Karpas-422 (cell line): ENCODE measurements around the gene CENPM. TPM values are rescaled to one million over a fixed set of nuclear protein-coding genes. Genes with fewer than 3 reads are reported as not detected.

Experiments used
- DNase-seq: peaks from one replicate; pipeline ENCODE4 v3.0.0-alpha.2; 2015
- H2AFZ ChIP-seq: fragments of 200-600 bp; sonication (generic); 2 replicates; pipeline ENCODE4 v1.6.1; 2014; ENCODE audit warnings: antibody characterized with exemption, low read length, mixed read lengths
- H3K27ac ChIP-seq: fragments of 200-600 bp; sonication (generic); 2 replicates; pipeline ENCODE4 v1.5.1; 2014; ENCODE audit warnings: mild to moderate bottlenecking, low read length, moderate library complexity
- H3K27me3 ChIP-seq: fragments of 200-600 bp; sonication (generic); 2 replicates; pipeline ENCODE4 v1.6.1; 2014; ENCODE audit warnings: low read length, mixed read lengths
- H3K36me3 ChIP-seq: fragments of 200-600 bp; sonication (generic); 2 replicates; pipeline ENCODE4 v1.6.1; 2014; ENCODE audit warnings: low read length, mixed read lengths; ENCODE audit not compliant: insufficient read depth
- H3K4me1 ChIP-seq: fragments of 200-600 bp; sonication (generic); 2 replicates; pipeline ENCODE4 v1.6.1; 2014; ENCODE audit warnings: mild to moderate bottlenecking, low read length, mixed read lengths
- H3K4me2 ChIP-seq: fragments of 200-600 bp; sonication (generic); 2 replicates; pipeline ENCODE4 v1.6.1; 2014; ENCODE audit warnings: low read length, low read depth, mild to moderate bottlenecking; ENCODE audit not compliant: poor library complexity, severe bottlenecking
- H3K4me3 ChIP-seq: fragments of 200-600 bp; sonication (generic); 2 replicates; pipeline ENCODE4 v1.5.1; 2014; ENCODE audit warnings: mild to moderate bottlenecking, antibody characterized with exemption, low read length, mixed read lengths
- H3K79me2 ChIP-seq: fragments of 200-600 bp; sonication (generic); 2 replicates; pipeline ENCODE4 v1.6.1; 2014; ENCODE audit warnings: mild to moderate bottlenecking, low read length, mixed read lengths
- H3K9ac ChIP-seq: fragments of 200-600 bp; sonication (generic); 2 replicates; pipeline ENCODE4 v1.6.0; 2014; ENCODE audit warnings: low read length
- H3K9me2 ChIP-seq: fragments of 200-600 bp; sonication (generic), shearing (Covaris generic); replicated peaks from 2 replicates; pipeline ENCODE4 v1.6.0; 2014; ENCODE audit warnings: mild to moderate bottlenecking, low read length, moderate library complexity; ENCODE audit not compliant: insufficient read depth
- H3K9me3 ChIP-seq: fragments of 300-700, 200-600 bp; sonication (generic); 2 replicates; pipeline ENCODE4 v1.6.1; 2014; ENCODE audit warnings: low read length, mixed read lengths
- H4K20me1 ChIP-seq: fragments of 200-600 bp; sonication (generic); 2 replicates; pipeline ENCODE4 v1.6.1; 2014; ENCODE audit warnings: mild to moderate bottlenecking, antibody characterized with exemption, low read length, low read depth; ENCODE audit not compliant: insufficient read depth
- total RNA-seq: library from RNA; depleted of rRNA; stranded (reverse); fragments of >200 nt; shearing (Covaris generic); gene quantifications from 2 replicates; pipeline ENCODE4 v1.2.3, GENCODE V29; 2014; ENCODE audit warnings: low replicate concordance

CENPM gene
- total RNA-seq, 1 experiment from 2014 or later = 83.8 TPM

GRCh38 chr22:41970601-41971000 is 23.6 kb upstream of the CENPM start:
- Histone ChIP-seq H3K4me2 (no peak overlapping the region), H3K79me2 (no peaks in the 10 kb centered on the region), H3K9me2 (no peaks in the 10 kb centered on the region), H3K27me3 (no peaks in the 10 kb centered on the region), H3K27ac (no peak overlapping the region), H3K9ac (no peak overlapping the region), H3K4me3 (no peak overlapping the region), H3K4me1 (no peaks in the 10 kb centered on the region), H2AFZ (no peak overlapping the region), H3K36me3 (no peaks in the 10 kb centered on the region), H3K9me3 (no peaks in the 10 kb centered on the region), H4K20me1 (no peaks in the 10 kb centered on the region)
- DNase-seq = no peak

- Histone ChIP-seq H3K9me3 (no peaks in the 10 kb centered on the region), H3K4me3 (no peak within 1 kb of the TSS), H3K4me2 (no peak within 1 kb of the TSS), H3K27ac (no peak within 1 kb of the TSS), H3K9me2 (no peaks in the 10 kb centered on the region), H3K9ac (no peak within 1 kb of the TSS), H3K79me2 (no peaks in the 10 kb centered on the region), H2AFZ (no peak within 1 kb of the TSS), H3K4me1 (no peaks in the 10 kb centered on the region), H3K36me3 (no peaks in the 10 kb centered on the region), H4K20me1 (no peaks in the 10 kb centered on the region), H3K27me3 (no peaks in the 10 kb centered on the region)
- no peak for DNase-seq
These were observed 22.2 kb upstream of the CENPM start, which contains the start of gene SEPTIN3 for GRCh38 chr22:41969110-41969646. SEPTIN3 (plus strand) TSS chr22:41969443; CDS start chr22:41971493, 2,050 bp downstream.

- no peaks in the 10 kb centered on the region for H3K79me2 ChIP-seq
- no peak overlapping the region for H3K27ac ChIP-seq
- no peak for DNase-seq
- H3K9ac ChIP-seq = no peak overlapping the region
- no peak overlapping the region for H2AFZ ChIP-seq
- no peaks in the 10 kb centered on the region for H3K9me2 ChIP-seq
- no peak overlapping the region for H3K4me2 ChIP-seq
- no peak overlapping the region for H3K4me3 ChIP-seq
- no peaks in the 10 kb centered on the region for H3K9me3 ChIP-seq
- no peaks in the 10 kb centered on the region for H3K4me1 ChIP-seq
- H3K27me3 ChIP-seq = no peaks in the 10 kb centered on the region
- H3K36me3 ChIP-seq = no peaks in the 10 kb centered on the region
- H4K20me1 ChIP-seq = no peaks in the 10 kb centered on the region
These were observed 21.6 kb upstream of the CENPM start for GRCh38 chr22:41968601-41969000.

GRCh38 chr22:41966607-41967240 is 19.8 kb upstream of the CENPM start:
- Histone ChIP-seq H3K27me3 (no peaks in the 10 kb centered on the region), H3K79me2 (no peaks in the 10 kb centered on the region), H3K9me3 (no peaks in the 10 kb centered on the region), H3K27ac (no peak overlapping the region), H3K4me2 (no peak overlapping the region), H2AFZ (no peak overlapping the region), H4K20me1 (no peaks in the 10 kb centered on the region), H3K36me3 (no peaks in the 10 kb centered on the region), H3K9me2 (no peaks in the 10 kb centered on the region), H3K4me1 (no peaks in the 10 kb centered on the region), H3K9ac (no peak overlapping the region), H3K4me3 (no peak overlapping the region)
- peak; percentile 88 for DNase-seq

GRCh38 chr22:41966225-41966606 is 19.3 kb upstream of the CENPM start:
- Histone ChIP-seq H4K20me1 (no peaks in the 10 kb centered on the region), H3K4me1 (no peaks in the 10 kb centered on the region), H3K9me2 (no peaks in the 10 kb centered on the region), H3K27me3 (no peaks in the 10 kb centered on the region), H3K27ac (no peak overlapping the region), H3K4me3 (no peak overlapping the region), H3K9me3 (no peaks in the 10 kb centered on the region), H3K79me2 (no peaks in the 10 kb centered on the region), H2AFZ (no peak overlapping the region), H3K4me2 (no peak overlapping the region), H3K9ac (no peak overlapping the region), H3K36me3 (no peaks in the 10 kb centered on the region)
- DNase-seq = no peak

GRCh38 chr22:41964112-41964491 is 17.1 kb upstream of the CENPM start:
- Histone ChIP-seq H3K4me2 (no peak overlapping the region), H3K9ac (no peak overlapping the region), H3K9me2 (no peaks in the 10 kb centered on the region), H4K20me1 (no peaks in the 10 kb centered on the region), H3K36me3 (no peaks in the 10 kb centered on the region), H3K4me3 (no peak overlapping the region), H3K79me2 (no peaks in the 10 kb centered on the region), H2AFZ (no peak overlapping the region), H3K4me1 (peaks cover 11% of the 10 kb centered on the region), H3K27me3 (no peaks in the 10 kb centered on the region), H3K27ac (no peak overlapping the region), H3K9me3 (no peaks in the 10 kb centered on the region)
- no peak for DNase-seq

- Histone ChIP-seq H3K9ac (no peak overlapping the region), H3K4me3 (no peak overlapping the region), H3K4me1 (peaks cover 11% of the 10 kb centered on the region), H3K4me2 (no peak overlapping the region), H3K27me3 (no peaks in the 10 kb centered on the region), H4K20me1 (no peaks in the 10 kb centered on the region), H3K36me3 (no peaks in the 10 kb centered on the region), H3K79me2 (no peaks in the 10 kb centered on the region), H3K27ac (no peak overlapping the region), H3K9me3 (no peaks in the 10 kb centered on the region), H3K9me2 (no peaks in the 10 kb centered on the region), H2AFZ (no peak overlapping the region)
- DNase-seq = peak; percentile 43
These were observed 16.6 kb upstream of the CENPM start for GRCh38 chr22:41963453-41964111.

GRCh38 chr22:41957941-41958556 is 11.1 kb upstream of the CENPM start:
- no peaks in the 10 kb centered on the region for H3K79me2 ChIP-seq
- no peak for DNase-seq
- H3K9me3 ChIP-seq = no peaks in the 10 kb centered on the region
- no peaks in the 10 kb centered on the region for H3K36me3 ChIP-seq
- no peaks in the 10 kb centered on the region for H3K9me2 ChIP-seq
- peak overlapping the region; percentile 47 for H3K4me2 ChIP-seq
- H3K9ac ChIP-seq = no peak overlapping the region
- no peak overlapping the region for H3K27ac ChIP-seq
- peaks cover 37% of the 10 kb centered on the region for H3K4me1 ChIP-seq
- no peaks in the 10 kb centered on the region for H3K27me3 ChIP-seq
- H3K4me3 ChIP-seq = no peak overlapping the region
- H2AFZ ChIP-seq = no peak overlapping the region
- H4K20me1 ChIP-seq = no peaks in the 10 kb centered on the region; the same call in 1 of the 2 replicates
